Peyer's patch (tissue), 4 donors: Measurements from ENCODE around the gene NUFIP2. TPM values are rescaled to one million over a fixed set of nuclear protein-coding genes. Genes with fewer than 3 reads are reported as not detected.

Experiments used
- DNase-seq, 3 donors: peaks; one replicate each; pipeline ENCODE4 v3.0.0-alpha.2; 2017 to 2019
- H3K27ac ChIP-seq, 4 donors: fragments of 200-600 bp; sonication (generic); one replicate each; pipeline ENCODE4 v1.5.1; 2016 to 2019
- H3K27me3 ChIP-seq, 2 donors: fragments of 200-600 bp; sonication (generic); one replicate each; pipeline ENCODE4 v1.5.1; 2019
- H3K36me3 ChIP-seq, 3 donors: fragments of 200-600 bp; sonication (generic); one replicate each; pipeline ENCODE4 v1.5.1; 2016 to 2019
- H3K4me1 ChIP-seq, 4 donors: fragments of 200-600 bp; sonication (generic); one replicate each; pipeline ENCODE4 v1.5.1; 2016 to 2019
- H3K4me3 ChIP-seq, 4 donors: fragments of 200-600 bp; sonication (generic); 1 replicate in 3 of 4; 2 replicates in 1 of 4; pipeline ENCODE4 v1.5.1; 2016 to 2019; ENCODE audit warnings: mild to moderate bottlenecking in 1 of 4
- H3K9me3 ChIP-seq, 4 donors: fragments of 200-600 bp; sonication (generic); one replicate each; pipeline ENCODE4 v1.5.1; 2016 to 2019; ENCODE audit warnings: mild to moderate bottlenecking in 1 of 4
- POLR2A ChIP-seq, 2 donors: fragments of 450-650 bp; IDR thresholded peaks; one replicate each; pipeline ENCODE4 v1.5.1; 2017; ENCODE audit warnings: antibody characterized with exemption in 2 of 2, mild to moderate bottlenecking in 2 of 2, moderate library complexity in 2 of 2
- total RNA-seq, 4 donors: library from RNA; depleted of rRNA; stranded (reverse); fragments of >200 nt; gene quantifications; one replicate each; pipeline ENCODE4 v1.1.0, GENCODE V29; 2016
- TF ChIP-seq, protein P1 (sequence below), 6 experiments: fragments of 450-650 bp in 4 of 6; fragments of 200-600 bp in 2 of 6; sonication (generic) in 1 of 6; IDR thresholded peaks; one replicate each; pipeline ENCODE4 v1.5.1; 2017 to 2019; ENCODE audit warnings: antibody characterized with exemption in 6 of 6, mild to moderate bottlenecking in 3 of 6, moderate library complexity in 1 of 6

Gene NUFIP2
- total RNA-seq, 4 donors from 2014 or later, result 22.5 to 41.3 (median 32.5) TPM

DNA sequence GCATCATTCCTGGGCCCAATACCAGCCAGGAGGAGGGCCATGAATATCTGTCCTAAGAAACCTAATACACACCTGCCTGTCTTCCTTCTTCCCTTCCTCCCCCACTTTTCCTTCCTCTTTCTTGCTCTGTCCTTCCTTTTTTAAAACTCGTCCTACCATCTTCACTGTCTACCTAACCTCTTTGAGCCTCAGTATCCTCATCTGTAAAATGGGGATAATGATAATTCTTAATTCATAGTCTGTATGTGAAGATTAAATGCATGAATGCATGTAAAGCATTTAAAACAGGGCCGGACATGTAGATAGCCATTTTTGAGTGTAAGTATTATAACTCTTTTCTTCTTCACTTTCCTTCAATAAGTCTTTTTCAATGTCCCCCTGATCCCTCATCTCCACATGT is 46.7 kb downstream of the NUFIP2 start:
- no peak for TF ChIP-seq POLR2A (IDR thresholded peaks at IDR 0.05)
- TF ChIP-seq, protein P1, sequence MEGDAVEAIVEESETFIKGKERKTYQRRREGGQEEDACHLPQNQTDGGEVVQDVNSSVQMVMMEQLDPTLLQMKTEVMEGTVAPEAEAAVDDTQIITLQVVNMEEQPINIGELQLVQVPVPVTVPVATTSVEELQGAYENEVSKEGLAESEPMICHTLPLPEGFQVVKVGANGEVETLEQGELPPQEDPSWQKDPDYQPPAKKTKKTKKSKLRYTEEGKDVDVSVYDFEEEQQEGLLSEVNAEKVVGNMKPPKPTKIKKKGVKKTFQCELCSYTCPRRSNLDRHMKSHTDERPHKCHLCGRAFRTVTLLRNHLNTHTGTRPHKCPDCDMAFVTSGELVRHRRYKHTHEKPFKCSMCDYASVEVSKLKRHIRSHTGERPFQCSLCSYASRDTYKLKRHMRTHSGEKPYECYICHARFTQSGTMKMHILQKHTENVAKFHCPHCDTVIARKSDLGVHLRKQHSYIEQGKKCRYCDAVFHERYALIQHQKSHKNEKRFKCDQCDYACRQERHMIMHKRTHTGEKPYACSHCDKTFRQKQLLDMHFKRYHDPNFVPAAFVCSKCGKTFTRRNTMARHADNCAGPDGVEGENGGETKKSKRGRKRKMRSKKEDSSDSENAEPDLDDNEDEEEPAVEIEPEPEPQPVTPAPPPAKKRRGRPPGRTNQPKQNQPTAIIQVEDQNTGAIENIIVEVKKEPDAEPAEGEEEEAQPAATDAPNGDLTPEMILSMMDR (IDR thresholded peaks at IDR 0.05), result no peak

GRCh38 chr17:29246628-29247027 is 47.3 kb downstream of the NUFIP2 start, which contains the start of gene CRYBA1:
CRYBA1 (plus strand) TSS chr17:29246859; CDS start chr17:29246864, 5 bp downstream.
- DNase-seq, result no peak
- no peaks in the 10 kb centered on the region for H3K4me1 ChIP-seq
- no peaks in the 10 kb centered on the region for H3K36me3 ChIP-seq
- H3K27me3 ChIP-seq, result no peaks in the 10 kb centered on the region
- no peak within 1 kb of the TSS for H3K4me3 ChIP-seq
- TF ChIP-seq, protein P1 (IDR thresholded peaks at IDR 0.05), result no peak
- no peak for TF ChIP-seq POLR2A (IDR thresholded peaks at IDR 0.05)
- H3K9me3 ChIP-seq, result no peaks in the 10 kb centered on the region
- no peak within 1 kb of the TSS for H3K27ac ChIP-seq

More for the DNA sequence above, 46.7 kb downstream of the NUFIP2 start:
- H3K9me3 ChIP-seq, result no peaks in the 10 kb centered on the region
- no peak overlapping the region for H3K27ac ChIP-seq
- H3K27me3 ChIP-seq, result no peaks in the 10 kb centered on the region
- no peaks in the 10 kb centered on the region for H3K36me3 ChIP-seq
- H3K4me1 ChIP-seq, result no peaks in the 10 kb centered on the region
- no peak overlapping the region for H3K4me3 ChIP-seq
- DNase-seq, result no peak

DNA sequence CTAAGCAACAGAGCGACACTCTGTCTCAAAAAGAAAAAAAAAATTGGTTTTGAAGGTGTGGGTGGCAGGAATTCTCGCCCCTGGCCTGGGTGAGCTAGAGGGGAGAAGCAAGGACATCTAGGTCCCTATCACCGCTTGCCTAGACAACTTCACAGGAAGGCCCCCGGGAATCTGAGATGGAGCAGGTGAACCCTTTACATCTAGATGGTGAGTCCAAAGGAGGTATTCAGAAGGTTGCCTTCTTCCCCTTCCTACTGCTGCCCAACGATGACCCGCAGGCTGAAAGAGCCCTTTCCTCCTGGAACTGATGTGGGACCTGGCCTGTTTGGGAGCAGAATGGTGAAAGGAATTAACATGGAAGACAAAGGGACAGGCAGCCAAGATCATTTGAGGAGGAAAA is 48.5 kb downstream of the NUFIP2 start:
- no peak overlapping the region for H3K4me3 ChIP-seq
- DNase-seq, result no peak
- H3K9me3 ChIP-seq, result no peaks in the 10 kb centered on the region
- no peaks in the 10 kb centered on the region for H3K4me1 ChIP-seq
- no peaks in the 10 kb centered on the region for H3K27me3 ChIP-seq
- TF ChIP-seq, protein P1 (IDR thresholded peaks at IDR 0.05), result no peak
- no peak for TF ChIP-seq POLR2A (IDR thresholded peaks at IDR 0.05)
- no peak overlapping the region for H3K27ac ChIP-seq
- H3K36me3 ChIP-seq, result no peaks in the 10 kb centered on the region

- Histone ChIP-seq H3K4me3 (no peak overlapping the region), H3K36me3 (no peaks in the 10 kb centered on the region), H3K9me3 (no peaks in the 10 kb centered on the region), H3K4me1 (no peaks in the 10 kb centered on the region), H3K27ac (no peak overlapping the region), H3K27me3 (no peaks in the 10 kb centered on the region)
- no peak for TF ChIP-seq POLR2A (IDR thresholded peaks at IDR 0.05)
- TF ChIP-seq, protein P1 (IDR thresholded peaks at IDR 0.05), result peak in 3 of 6 experiments; percentile 23 to 38 (median 27)
- DNase-seq, result no peak
Observed at GRCh38 chr17:29243792-29244191, 50.2 kb downstream of the NUFIP2 start.

DNA sequence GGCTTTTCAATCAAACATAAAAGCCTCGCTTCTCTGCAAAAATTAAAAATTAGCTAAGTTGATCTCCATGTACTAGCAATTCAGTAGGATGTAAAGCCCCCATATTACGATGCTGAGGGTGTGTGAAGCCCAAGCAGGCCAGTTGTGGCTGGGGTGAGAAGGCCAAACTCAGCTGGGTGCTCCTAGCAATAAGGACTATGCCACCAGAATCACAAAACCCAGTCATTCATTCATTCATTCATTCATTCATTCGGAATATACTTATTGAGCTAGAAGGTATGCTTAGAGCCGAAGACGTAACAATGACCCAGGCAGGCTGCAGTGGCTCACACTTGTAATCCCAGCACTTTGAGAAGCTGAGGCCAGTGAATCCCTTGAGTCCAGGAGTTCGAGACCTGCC is 51.2 kb downstream of the NUFIP2 start:
- H3K9me3 ChIP-seq, result no peaks in the 10 kb centered on the region
- H3K4me1 ChIP-seq, result no peaks in the 10 kb centered on the region
- TF ChIP-seq, protein P1 (IDR thresholded peaks at IDR 0.05), result no peak
- no peak for TF ChIP-seq POLR2A (IDR thresholded peaks at IDR 0.05)
- DNase-seq, result no peak
- no peaks in the 10 kb centered on the region for H3K27me3 ChIP-seq
- H3K36me3 ChIP-seq, result no peaks in the 10 kb centered on the region
- no peak overlapping the region for H3K27ac ChIP-seq
- no peak overlapping the region for H3K4me3 ChIP-seq

- TF ChIP-seq, protein P1 (IDR thresholded peaks at IDR 0.05), result no peak
- TF ChIP-seq POLR2A (IDR thresholded peaks at IDR 0.05), result no peak
- no peak for DNase-seq
- H3K36me3 ChIP-seq, result no peaks in the 10 kb centered on the region
- no peaks in the 10 kb centered on the region for H3K4me1 ChIP-seq
- H3K4me3 ChIP-seq, result no peak overlapping the region
- no peak overlapping the region for H3K27ac ChIP-seq
- no peaks in the 10 kb centered on the region for H3K9me3 ChIP-seq
- no peaks in the 10 kb centered on the region for H3K27me3 ChIP-seq
Observed at GRCh38 chr17:29242051-29242450, 51.9 kb downstream of the NUFIP2 start.
